ENCODE measurements around the gene AHCYL1.

AHCYL1 gene

DNA sequence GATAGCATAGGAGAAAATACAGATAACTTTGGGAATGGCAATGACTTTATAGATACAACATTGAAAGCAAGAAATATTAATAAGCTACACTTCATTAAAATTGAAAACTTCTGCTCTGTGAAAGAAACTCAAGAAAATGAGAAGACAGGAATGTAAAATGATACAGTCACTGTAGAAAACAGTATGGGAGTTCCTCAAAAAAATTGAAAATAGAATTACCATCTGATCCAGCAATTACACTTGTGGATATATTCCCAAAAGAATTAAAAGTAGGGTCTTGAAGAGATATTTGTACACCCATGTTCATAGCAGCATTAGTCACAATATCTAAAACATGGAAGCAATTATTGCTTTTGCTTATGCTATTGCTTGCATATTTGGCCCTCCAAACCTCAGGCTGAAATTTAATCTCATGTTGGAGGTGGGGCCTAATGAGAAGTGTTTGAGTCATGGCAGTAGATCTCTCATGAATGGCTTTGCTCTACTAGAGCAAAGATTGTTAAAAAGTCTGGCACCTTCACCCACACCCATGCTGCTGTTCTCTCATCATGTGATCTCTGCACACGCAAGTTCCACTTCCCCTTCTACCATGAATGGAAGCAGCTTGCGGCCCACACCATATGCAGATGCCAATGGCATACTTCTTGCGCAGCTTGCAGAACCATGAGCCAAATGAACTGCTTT is 15.3 kb upstream of the AHCYL1 start:
- H2BK15ac ChIP-seq (replicated peaks; ENCODE audit: low read depth), result no peak overlapping the region
- H3K4ac ChIP-seq (ENCODE audit: low read depth, low read length), result no peak overlapping the region
- no peak overlapping the region for H3K27ac ChIP-seq (ENCODE audit: low read depth, low read length)
- H3K9ac ChIP-seq (ENCODE audit: low read length), result no peak overlapping the region
- H3K4me1 ChIP-seq (ENCODE audit: control insufficient read depth, low read depth, low read length), result no peaks in the 10 kb centered on the region
- H3K36me3 ChIP-seq (ENCODE audit: control insufficient read depth, insufficient read depth, low read length), result no peaks in the 10 kb centered on the region
- DNase-seq, result no peak
- no peak overlapping the region for H2BK5ac ChIP-seq (ENCODE audit: low read length)
- no peak overlapping the region for H4K8ac ChIP-seq (ENCODE audit: low read depth, low read length)
- H3K56ac ChIP-seq (ENCODE audit: low read length), result no peak overlapping the region
- H2AK5ac ChIP-seq (ENCODE audit: low read length), result no peak overlapping the region
- no CpG with 5 or more reads among the region's 3 CpGs for WGBS (ENCODE audit: extremely low coverage, insufficient coverage, low lambda C conversion rate)
- H3K4me3 ChIP-seq (ENCODE audit: low read length), result no peak overlapping the region
- no peak overlapping the region for H3K18ac ChIP-seq (ENCODE audit: low read length)
- H3K79me1 ChIP-seq (ENCODE audit: low read length), result no peaks in the 10 kb centered on the region
- no peak overlapping the region for H3K4me2 ChIP-seq (ENCODE audit: low read length)
- H3K23ac ChIP-seq (ENCODE audit: low read length), result no peak overlapping the region
- no peak overlapping the region for H4K5ac ChIP-seq (ENCODE audit: low read length)
- no peak overlapping the region for H2BK120ac ChIP-seq (ENCODE audit: low read depth, low read length)
- no peaks in the 10 kb centered on the region for H3K79me2 ChIP-seq (ENCODE audit: control insufficient read depth, insufficient read depth, low read length)
- no peaks in the 10 kb centered on the region for H3K27me3 ChIP-seq (ENCODE audit: insufficient read depth, low read length, poor library complexity)

DNA sequence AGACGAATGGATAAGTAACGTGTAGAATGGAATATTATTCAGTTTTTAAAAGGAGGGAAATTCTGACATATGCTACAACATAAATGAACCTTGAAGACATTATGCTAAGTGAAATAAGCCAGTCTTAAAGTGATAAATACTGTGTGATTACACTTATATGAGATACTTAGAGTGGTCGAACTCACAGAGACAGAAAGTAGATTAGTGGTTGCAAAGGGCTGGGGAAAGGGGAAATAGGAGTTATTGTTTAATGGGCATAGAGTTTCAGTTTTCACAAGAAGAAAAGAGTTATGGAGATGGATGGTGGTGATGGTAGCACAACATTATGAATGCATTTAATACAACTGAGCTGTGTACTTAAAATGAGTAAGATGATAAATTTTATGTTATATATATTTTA is 14.7 kb upstream of the AHCYL1 start:
- no peaks in the 10 kb centered on the region for H3K27me3 ChIP-seq (ENCODE audit: insufficient read depth, low read length, poor library complexity)
- no peak overlapping the region for H3K4me3 ChIP-seq (ENCODE audit: low read length)
- H3K9ac ChIP-seq (ENCODE audit: low read length), result no peak overlapping the region
- no peak for DNase-seq
- H3K4me2 ChIP-seq (ENCODE audit: low read length), result no peak overlapping the region
- no peaks in the 10 kb centered on the region for H3K79me1 ChIP-seq (ENCODE audit: low read length)
- no peak overlapping the region for H2BK5ac ChIP-seq (ENCODE audit: low read length)
- H3K27ac ChIP-seq (ENCODE audit: low read depth, low read length), result no peak overlapping the region
- H3K36me3 ChIP-seq (ENCODE audit: control insufficient read depth, insufficient read depth, low read length), result no peaks in the 10 kb centered on the region
- no peak overlapping the region for H4K5ac ChIP-seq (ENCODE audit: low read length)
- no CpG with 5 or more reads among the region's 3 CpGs for WGBS (ENCODE audit: extremely low coverage, insufficient coverage, low lambda C conversion rate)
- no peak overlapping the region for H3K18ac ChIP-seq (ENCODE audit: low read length)
- no peak overlapping the region for H3K4ac ChIP-seq (ENCODE audit: low read depth, low read length)
- no peak overlapping the region for H2AK5ac ChIP-seq (ENCODE audit: low read length)
- no peak overlapping the region for H2BK120ac ChIP-seq (ENCODE audit: low read depth, low read length)
- no peak overlapping the region for H3K56ac ChIP-seq (ENCODE audit: low read length)
- H4K8ac ChIP-seq (ENCODE audit: low read depth, low read length), result no peak overlapping the region
- no peak overlapping the region for H3K23ac ChIP-seq (ENCODE audit: low read length)
- no peaks in the 10 kb centered on the region for H3K79me2 ChIP-seq (ENCODE audit: control insufficient read depth, insufficient read depth, low read length)
- H2BK15ac ChIP-seq (replicated peaks; ENCODE audit: low read depth), result no peak overlapping the region
- no peaks in the 10 kb centered on the region for H3K4me1 ChIP-seq (ENCODE audit: control insufficient read depth, low read depth, low read length)

DNA sequence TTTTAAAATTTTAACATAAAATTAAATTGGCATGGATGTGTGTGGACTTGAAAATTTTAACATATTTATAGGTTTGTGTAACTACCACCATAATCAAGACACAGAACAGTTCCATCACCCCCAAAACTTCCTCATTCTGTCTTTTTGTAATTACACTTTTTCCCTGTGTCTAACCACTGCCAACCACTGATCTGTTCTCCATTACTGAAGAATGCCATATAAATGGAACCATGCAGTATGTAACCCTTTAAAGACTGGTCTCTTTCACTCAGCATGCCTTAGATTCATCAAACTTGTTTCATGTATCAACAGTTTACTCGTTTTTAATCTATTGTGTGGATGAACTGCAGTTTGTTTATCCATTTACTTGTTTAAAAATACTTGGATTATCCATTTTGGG is 13.0 kb upstream of the AHCYL1 start:
- no peak overlapping the region for H3K56ac ChIP-seq (ENCODE audit: low read length)
- no peak for DNase-seq
- H3K4me3 ChIP-seq (ENCODE audit: low read length), result no peak overlapping the region
- no peaks in the 10 kb centered on the region for H3K36me3 ChIP-seq (ENCODE audit: control insufficient read depth, insufficient read depth, low read length)
- H3K27me3 ChIP-seq (ENCODE audit: insufficient read depth, low read length, poor library complexity), result no peaks in the 10 kb centered on the region
- no peak overlapping the region for H2BK5ac ChIP-seq (ENCODE audit: low read length)
- H3K79me2 ChIP-seq (ENCODE audit: control insufficient read depth, insufficient read depth, low read length), result no peaks in the 10 kb centered on the region
- H3K4me1 ChIP-seq (ENCODE audit: control insufficient read depth, low read depth, low read length), result no peaks in the 10 kb centered on the region
- no peak overlapping the region for H3K9ac ChIP-seq (ENCODE audit: low read length)
- H4K8ac ChIP-seq (ENCODE audit: low read depth, low read length), result no peak overlapping the region
- H2AK5ac ChIP-seq (ENCODE audit: low read length), result no peak overlapping the region
- H3K23ac ChIP-seq (ENCODE audit: low read length), result no peak overlapping the region
- no peak overlapping the region for H3K18ac ChIP-seq (ENCODE audit: low read length)
- no peak overlapping the region for H3K4me2 ChIP-seq (ENCODE audit: low read length)
- no peak overlapping the region for H2BK120ac ChIP-seq (ENCODE audit: low read depth, low read length)
- H2BK15ac ChIP-seq (replicated peaks; ENCODE audit: low read depth), result no peak overlapping the region
- no peak overlapping the region for H3K27ac ChIP-seq (ENCODE audit: low read depth, low read length)
- no peak overlapping the region for H3K4ac ChIP-seq (ENCODE audit: low read depth, low read length)
- no peaks in the 10 kb centered on the region for H3K79me1 ChIP-seq (ENCODE audit: low read length)
- H4K5ac ChIP-seq (ENCODE audit: low read length), result no peak overlapping the region
- WGBS (ENCODE audit: extremely low coverage, insufficient coverage, low lambda C conversion rate), result no CpG with 5 or more reads among the region's 1 CpG

DNA sequence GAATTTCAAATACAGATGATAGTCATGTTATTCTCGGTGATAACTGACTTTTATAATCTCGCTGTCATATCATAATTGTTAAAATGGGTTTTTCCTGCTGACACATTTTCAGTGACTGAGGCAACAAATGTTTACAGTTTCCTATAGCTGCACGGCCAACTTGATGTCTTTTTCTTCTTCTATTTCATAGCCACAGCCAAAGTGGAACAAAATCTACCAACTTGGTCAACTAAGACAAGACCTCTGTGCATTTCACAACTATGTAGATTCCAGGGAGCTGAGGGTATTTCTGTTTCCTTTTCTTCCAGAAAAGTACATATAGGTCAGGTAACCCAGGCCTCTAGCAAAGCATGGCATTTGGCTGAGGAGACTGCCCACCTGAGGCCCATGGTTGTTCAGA is 10.4 kb upstream of the AHCYL1 start:
- no peak overlapping the region for H3K18ac ChIP-seq (ENCODE audit: low read length)
- no peak overlapping the region for H3K27ac ChIP-seq (ENCODE audit: low read depth, low read length)
- H3K27me3 ChIP-seq (ENCODE audit: insufficient read depth, low read length, poor library complexity), result no peaks in the 10 kb centered on the region
- WGBS (ENCODE audit: extremely low coverage, insufficient coverage, low lambda C conversion rate), result no CpG with 5 or more reads among the region's 3 CpGs
- no peak overlapping the region for H4K8ac ChIP-seq (ENCODE audit: low read depth, low read length)
- no peak overlapping the region for H3K23ac ChIP-seq (ENCODE audit: low read length)
- H2BK15ac ChIP-seq (replicated peaks; ENCODE audit: low read depth), result no peak overlapping the region
- no peak for DNase-seq
- H3K79me1 ChIP-seq (ENCODE audit: low read length), result no peaks in the 10 kb centered on the region
- no peaks in the 10 kb centered on the region for H3K4me1 ChIP-seq (ENCODE audit: control insufficient read depth, low read depth, low read length)
- no peaks in the 10 kb centered on the region for H3K36me3 ChIP-seq (ENCODE audit: control insufficient read depth, insufficient read depth, low read length)
- H3K4ac ChIP-seq (ENCODE audit: low read depth, low read length), result no peak overlapping the region
- no peak overlapping the region for H2BK5ac ChIP-seq (ENCODE audit: low read length)
- no peak overlapping the region for H4K5ac ChIP-seq (ENCODE audit: low read length)
- no peak overlapping the region for H2BK120ac ChIP-seq (ENCODE audit: low read depth, low read length)
- H3K4me3 ChIP-seq (ENCODE audit: low read length), result no peak overlapping the region
- no peaks in the 10 kb centered on the region for H3K79me2 ChIP-seq (ENCODE audit: control insufficient read depth, insufficient read depth, low read length)
- no peak overlapping the region for H3K9ac ChIP-seq (ENCODE audit: low read length)
- no peak overlapping the region for H3K56ac ChIP-seq (ENCODE audit: low read length)
- H3K4me2 ChIP-seq (ENCODE audit: low read length), result no peak overlapping the region
- no peak overlapping the region for H2AK5ac ChIP-seq (ENCODE audit: low read length)

DNA sequence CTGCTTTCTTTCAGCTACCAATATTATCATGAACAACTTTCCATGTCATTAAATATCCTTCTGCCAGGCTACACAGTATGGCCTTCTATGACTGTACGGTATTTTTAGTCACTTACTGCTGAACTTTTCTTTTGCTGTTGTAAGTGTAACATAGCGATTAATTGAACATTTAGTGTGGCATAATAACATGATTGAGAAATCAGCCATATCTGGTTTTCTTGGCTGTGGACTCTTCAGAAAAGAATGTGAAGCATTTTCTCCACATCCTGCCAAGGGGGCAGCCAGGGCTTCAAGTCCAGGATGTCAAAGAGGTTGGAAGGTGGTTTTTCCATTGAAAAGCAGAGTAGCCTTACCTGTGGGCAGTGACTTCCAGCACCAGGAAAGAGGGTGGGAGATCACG is 8.8 kb upstream of the AHCYL1 start:
- no peak overlapping the region for H2AK5ac ChIP-seq (ENCODE audit: low read length)
- no peak overlapping the region for H4K5ac ChIP-seq (ENCODE audit: low read length)
- H3K36me3 ChIP-seq (ENCODE audit: control insufficient read depth, insufficient read depth, low read length), result no peaks in the 10 kb centered on the region
- no peaks in the 10 kb centered on the region for H3K27me3 ChIP-seq (ENCODE audit: insufficient read depth, low read length, poor library complexity)
- no peak overlapping the region for H3K56ac ChIP-seq (ENCODE audit: low read length)
- H3K9ac ChIP-seq (ENCODE audit: low read length), result no peak overlapping the region
- H3K18ac ChIP-seq (ENCODE audit: low read length), result no peak overlapping the region
- no peak overlapping the region for H3K23ac ChIP-seq (ENCODE audit: low read length)
- H2BK120ac ChIP-seq (ENCODE audit: low read depth, low read length), result no peak overlapping the region
- no peak overlapping the region for H4K8ac ChIP-seq (ENCODE audit: low read depth, low read length)
- DNase-seq, result no peak
- no peaks in the 10 kb centered on the region for H3K79me2 ChIP-seq (ENCODE audit: control insufficient read depth, insufficient read depth, low read length)
- no peak overlapping the region for H2BK15ac ChIP-seq (replicated peaks; ENCODE audit: low read depth)
- no peak overlapping the region for H2BK5ac ChIP-seq (ENCODE audit: low read length)
- no peaks in the 10 kb centered on the region for H3K79me1 ChIP-seq (ENCODE audit: low read length)
- no peak overlapping the region for H3K4ac ChIP-seq (ENCODE audit: low read depth, low read length)
- H3K4me3 ChIP-seq (ENCODE audit: low read length), result no peak overlapping the region
- no peaks in the 10 kb centered on the region for H3K4me1 ChIP-seq (ENCODE audit: control insufficient read depth, low read depth, low read length)
- no peak overlapping the region for H3K4me2 ChIP-seq (ENCODE audit: low read length)
- no peak overlapping the region for H3K27ac ChIP-seq (ENCODE audit: low read depth, low read length)
- no CpG with 5 or more reads among the region's 3 CpGs for WGBS (ENCODE audit: extremely low coverage, insufficient coverage, low lambda C conversion rate)

DNA sequence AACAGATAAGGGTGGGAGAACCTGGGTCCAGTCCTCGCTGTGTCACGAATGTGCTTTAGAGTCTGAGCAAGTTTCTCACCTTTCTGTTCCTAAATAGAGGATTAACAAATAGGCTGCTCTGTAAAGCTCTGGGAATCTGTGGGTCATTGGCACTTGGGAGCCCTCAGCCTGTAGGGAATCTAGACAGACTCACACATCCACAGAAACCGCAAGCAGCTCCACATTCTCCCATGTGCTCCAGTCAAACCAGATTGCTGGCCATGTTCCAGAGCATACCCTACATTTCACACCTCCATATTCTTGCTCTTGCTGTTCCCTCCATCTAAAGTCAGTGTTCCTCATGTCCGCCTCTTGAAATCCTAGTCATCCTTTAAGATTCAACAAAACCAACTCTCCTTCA is 7.8 kb upstream of the AHCYL1 start:
- H3K4me3 ChIP-seq (ENCODE audit: low read length), result no peak overlapping the region

More for the DNA sequence above, 7.8 kb upstream of the AHCYL1 start:
- H3K4me1 ChIP-seq (ENCODE audit: control insufficient read depth, low read depth, low read length), result no peaks in the 10 kb centered on the region
- H3K36me3 ChIP-seq (ENCODE audit: control insufficient read depth, insufficient read depth, low read length), result no peaks in the 10 kb centered on the region
- no peak overlapping the region for H2BK15ac ChIP-seq (replicated peaks; ENCODE audit: low read depth)
- WGBS (ENCODE audit: extremely low coverage, insufficient coverage, low lambda C conversion rate), result no CpG with 5 or more reads among the region's 4 CpGs
- no peak overlapping the region for H3K27ac ChIP-seq (ENCODE audit: low read depth, low read length)
- no peak overlapping the region for H3K4ac ChIP-seq (ENCODE audit: low read depth, low read length)
- no peak overlapping the region for H3K23ac ChIP-seq (ENCODE audit: low read length)
- no peaks in the 10 kb centered on the region for H3K27me3 ChIP-seq (ENCODE audit: insufficient read depth, low read length, poor library complexity)
- no peaks in the 10 kb centered on the region for H3K79me1 ChIP-seq (ENCODE audit: low read length)
- H3K18ac ChIP-seq (ENCODE audit: low read length), result no peak overlapping the region
- H2BK120ac ChIP-seq (ENCODE audit: low read depth, low read length), result no peak overlapping the region
- no peak overlapping the region for H2BK5ac ChIP-seq (ENCODE audit: low read length)
- H2AK5ac ChIP-seq (ENCODE audit: low read length), result no peak overlapping the region
- DNase-seq, result no peak
- H3K9ac ChIP-seq (ENCODE audit: low read length), result no peak overlapping the region
- no peak overlapping the region for H3K56ac ChIP-seq (ENCODE audit: low read length)
- H3K4me2 ChIP-seq (ENCODE audit: low read length), result no peak overlapping the region
- H3K79me2 ChIP-seq (ENCODE audit: control insufficient read depth, insufficient read depth, low read length), result no peaks in the 10 kb centered on the region
- H4K5ac ChIP-seq (ENCODE audit: low read length), result no peak overlapping the region
- no peak overlapping the region for H4K8ac ChIP-seq (ENCODE audit: low read depth, low read length)
